Mucosa of gallbladder (tissue), 1 donor: ENCODE results near the gene FLNB. TPM values are rescaled to one million over a fixed set of nuclear protein-coding genes. Genes with fewer than 3 reads are reported as not detected.

Experiments
- DNase-seq: peaks from one replicate; pipeline ENCODE4 v3.0.0-alpha.2; 2020; ENCODE audit warnings: low spot score
- total RNA-seq: library from RNA; stranded (reverse); gene quantifications from one replicate; pipeline ENCODE4 v1.2.1, GENCODE V29; 2021
- donor health status: DM: no; HTN: no; CAD: no.

FLNB gene
- total RNA-seq, 1 donor from 2014 or later: 119 TPM

- DNase-seq: peak; percentile 71
These were observed 156.1 kb downstream of the FLNB start for GRCh38 chr3:58164199-58164879.

GRCh38 chr3:58164906-58165821, 156.9 kb downstream of the FLNB start:
- no peak for DNase-seq

GRCh38 chr3:58167431-58168351, 159.5 kb downstream of the FLNB start:
- DNase-seq: peak; percentile 74

GRCh38 chr3:58168498-58168897, 160.3 kb downstream of the FLNB start:
- no peak for DNase-seq

DNA sequence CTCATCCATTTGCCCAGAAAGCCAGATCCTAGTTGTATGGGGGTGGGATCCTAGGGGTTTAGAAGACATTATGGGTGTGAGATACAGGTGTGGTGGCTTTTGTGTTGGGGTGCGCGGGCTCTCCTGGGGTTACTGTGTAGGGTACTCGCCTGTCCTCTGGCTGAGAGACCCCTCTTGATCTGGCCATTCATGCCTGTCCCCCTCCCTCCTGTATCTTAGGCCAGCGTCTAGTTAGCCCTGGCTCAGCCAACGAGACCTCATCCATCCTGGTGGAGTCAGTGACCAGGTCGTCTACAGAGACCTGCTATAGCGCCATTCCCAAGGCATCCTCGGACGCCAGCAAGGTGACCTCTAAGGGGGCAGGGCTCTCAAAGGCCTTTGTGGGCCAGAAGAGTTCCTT, 161.1 kb downstream of the FLNB start:
- no peak for DNase-seq

DNA sequence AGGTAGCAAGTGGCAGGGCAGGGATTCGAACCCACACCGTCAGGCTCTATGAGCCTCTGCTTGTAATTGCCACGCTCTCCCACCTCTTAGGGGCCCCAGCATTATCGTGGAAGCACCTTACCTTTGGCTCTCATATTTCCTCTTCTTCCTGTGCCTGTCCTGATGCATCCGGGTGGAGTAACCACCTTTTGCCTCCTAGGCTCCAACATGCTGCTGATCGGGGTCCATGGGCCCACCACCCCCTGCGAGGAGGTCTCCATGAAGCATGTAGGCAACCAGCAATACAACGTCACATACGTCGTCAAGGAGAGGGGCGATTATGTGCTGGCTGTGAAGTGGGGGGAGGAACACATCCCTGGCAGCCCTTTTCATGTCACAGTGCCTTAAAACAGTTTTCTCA, 162.2 kb downstream of the FLNB start:
- no peak for DNase-seq

- no peak for DNase-seq
These were observed 162.9 kb downstream of the FLNB start for GRCh38 chr3:58171126-58171525.

GRCh38 chr3:58173029-58173668, 164.9 kb downstream of the FLNB start:
- DNase-seq: no peak

DNA sequence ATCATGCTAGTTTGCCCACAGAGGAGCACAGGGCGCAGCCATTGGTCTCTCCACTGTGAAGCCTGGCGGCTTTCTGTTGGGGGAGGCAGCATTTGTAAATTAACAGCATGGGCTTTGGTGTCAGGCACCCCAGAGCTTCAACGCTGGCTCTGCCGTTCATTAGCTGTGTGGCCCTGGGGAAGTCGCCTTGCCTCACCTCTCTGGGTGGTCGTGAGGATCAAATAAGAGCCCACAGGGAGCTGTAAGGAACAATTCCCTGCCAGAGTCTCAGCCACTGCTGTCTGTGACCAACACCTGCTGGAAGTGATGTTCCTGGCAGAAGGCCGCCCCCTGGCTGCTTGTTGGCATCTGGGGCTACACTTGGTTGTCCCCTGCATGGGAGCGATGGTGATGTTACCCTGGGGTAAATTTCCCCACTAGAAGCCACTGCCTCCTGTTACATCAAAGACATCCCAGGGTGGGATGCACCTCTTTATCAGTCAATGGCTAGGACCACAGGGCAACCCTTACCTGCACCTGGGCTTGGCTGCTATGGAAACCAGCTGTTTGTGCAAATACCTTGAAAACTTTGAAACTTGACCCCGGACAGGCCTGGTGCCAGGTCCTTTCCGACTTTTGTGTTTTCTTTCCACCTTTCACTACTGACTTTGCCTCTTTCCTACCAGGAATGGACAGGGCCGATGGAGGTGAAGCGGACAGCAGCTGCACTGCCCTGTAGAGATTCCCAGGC, 165.6 kb downstream of the FLNB start:
- DNase-seq: peak; percentile 28

DNA sequence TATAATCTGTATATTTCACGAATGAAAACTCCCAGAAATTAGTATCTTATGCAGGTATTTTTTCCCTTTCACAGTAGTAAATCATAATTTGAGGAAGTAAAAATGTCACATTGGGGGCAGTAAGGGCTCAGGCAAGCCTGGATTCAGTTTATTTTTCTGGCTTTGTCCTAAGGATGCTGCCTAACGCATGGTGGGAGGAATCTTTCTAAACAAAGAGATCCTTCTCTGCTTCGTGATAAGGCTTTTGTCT, 166.9 kb downstream of the FLNB start:
- DNase-seq: no peak

GRCh38 chr3:58175437-58176184, 167.4 kb downstream of the FLNB start:
- peak; percentile 89 for DNase-seq

DNA sequence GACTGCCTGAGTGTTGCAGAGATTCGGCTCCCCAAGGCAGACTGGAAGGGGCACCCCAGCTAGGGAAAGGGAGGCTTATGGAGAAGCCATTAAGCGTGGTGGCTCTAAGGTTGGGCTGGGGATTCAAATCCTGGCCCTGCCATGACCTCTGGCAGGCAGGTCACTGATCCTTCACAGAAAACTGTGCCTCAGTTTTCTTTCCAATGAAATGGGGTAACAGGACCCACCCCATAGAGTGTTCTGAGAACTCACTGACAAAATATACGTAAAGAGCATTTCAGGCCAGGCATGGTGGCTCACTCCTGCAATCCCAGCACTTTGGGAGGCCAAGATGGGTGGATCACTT, 167.9 kb downstream of the FLNB start:
- DNase-seq: no peak

DNA sequence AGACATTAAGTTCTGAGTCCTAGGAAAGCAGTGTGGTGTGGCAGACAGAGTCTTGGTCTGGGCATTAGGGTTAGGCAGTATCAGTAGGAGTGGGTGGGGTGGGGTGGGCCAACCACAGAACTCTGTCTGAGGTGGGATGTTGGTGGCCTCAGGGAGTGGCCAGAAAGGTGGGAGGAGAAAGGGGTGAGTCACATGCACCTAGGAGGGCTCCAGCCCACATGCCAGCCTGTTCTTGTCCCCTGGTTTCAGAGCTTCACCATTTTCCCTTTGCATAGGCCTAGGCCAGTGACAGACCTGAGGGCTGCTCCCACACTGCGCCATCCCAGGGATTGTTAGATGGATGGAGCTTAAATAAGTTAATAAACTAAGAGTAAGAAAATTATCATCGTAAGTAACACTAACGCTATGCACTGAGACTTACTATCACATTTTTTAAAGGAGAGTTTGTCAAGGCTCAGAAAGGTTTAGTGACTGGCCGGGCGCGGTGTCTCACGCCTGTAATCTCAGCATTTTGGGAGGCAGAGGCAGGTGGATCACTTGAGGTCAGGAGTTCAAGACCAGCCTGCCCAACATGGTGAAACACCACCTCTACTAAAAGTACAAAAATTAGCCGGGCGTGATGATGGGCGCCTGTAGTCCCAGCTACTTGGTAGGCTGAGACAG, 168.7 kb downstream of the FLNB start:
- DNase-seq: no peak

- peak; percentile 89 for DNase-seq
These were observed 169.7 kb downstream of the FLNB start for GRCh38 chr3:58177747-58178527.

DNA sequence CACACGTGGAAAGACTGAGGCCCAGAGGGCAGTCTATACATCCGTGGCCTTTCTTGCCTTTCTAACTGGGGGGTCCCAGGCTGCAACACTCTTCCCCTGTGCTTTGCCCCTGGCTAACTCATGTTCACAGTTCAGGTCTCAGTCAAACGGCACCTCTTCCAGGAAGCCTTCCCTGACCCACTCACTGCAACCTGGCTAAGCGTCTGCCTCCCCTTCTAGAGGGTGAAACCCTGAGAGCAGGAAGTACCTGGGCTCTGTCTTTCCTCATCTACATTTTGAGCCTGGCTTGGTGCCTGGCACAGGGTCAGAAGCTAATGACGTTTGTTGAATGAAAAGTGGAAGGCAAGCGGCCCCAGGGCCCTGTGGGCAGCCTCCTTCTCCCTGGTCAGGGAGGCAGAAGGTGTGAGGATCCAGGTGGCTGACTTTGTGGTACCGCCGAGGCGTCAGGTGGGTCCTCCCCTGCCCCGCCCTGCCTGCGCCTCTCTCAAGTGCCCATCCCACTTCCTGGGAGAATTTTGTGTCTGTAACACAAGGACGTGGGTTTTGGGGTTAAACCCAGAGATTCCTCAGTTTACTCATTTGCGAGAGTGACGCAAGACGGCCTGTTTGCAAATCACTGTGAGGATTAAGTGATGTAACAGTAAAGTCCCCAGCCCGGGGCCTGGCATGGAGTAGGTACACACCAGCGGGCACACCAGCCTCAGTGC, 170.5 kb downstream of the FLNB start:
- no peak for DNase-seq

- no peak for DNase-seq
These were observed 171.2 kb downstream of the FLNB start for GRCh38 chr3:58179235-58180098.

DNA sequence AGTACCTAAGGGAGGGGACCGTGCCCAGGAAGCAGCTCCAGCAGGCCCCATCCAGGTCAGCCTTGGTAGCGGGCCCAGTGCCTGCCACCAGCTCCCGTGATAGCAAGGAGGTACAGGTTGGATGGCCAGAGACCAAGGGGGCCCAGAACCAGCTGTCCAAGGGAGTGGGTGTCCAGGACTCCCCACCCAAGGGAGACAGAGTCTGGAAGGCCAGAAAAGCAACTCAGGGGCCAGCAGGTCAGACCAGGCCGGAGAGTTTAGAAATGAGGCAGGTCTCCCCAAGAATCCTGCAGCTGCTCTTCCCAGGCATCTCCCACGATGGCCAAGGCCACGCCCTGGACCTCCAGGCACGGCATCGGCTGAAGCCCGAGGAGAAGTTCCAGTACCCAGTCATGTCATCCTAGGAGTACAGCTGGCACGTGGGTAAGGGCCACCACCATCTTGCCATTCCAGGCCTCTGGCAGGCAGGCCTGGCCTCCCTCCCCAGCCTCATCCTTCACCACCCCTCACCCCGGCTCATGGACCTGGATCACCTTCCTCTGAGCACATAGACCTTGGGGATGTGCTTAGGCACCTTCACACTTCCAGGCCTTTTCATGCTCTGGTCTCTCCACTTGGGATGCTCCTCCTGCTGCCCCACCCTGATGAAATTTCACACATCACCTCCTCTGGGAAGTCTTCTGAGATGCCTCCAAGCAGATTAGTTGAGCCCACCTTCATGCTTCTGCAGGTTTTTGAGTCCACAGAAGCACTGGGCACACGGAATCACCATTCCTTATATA, 172.1 kb downstream of the FLNB start:
- DNase-seq: no peak
